Keratinocyte (primary cell): ENCODE data around the gene LCK.
"Not testable (repeated sequence)": the region's sequence is repeated elsewhere in the genome, so short reads cannot be mapped to it uniquely, and the experiment has no call there.

Source experiments
- CTCF ChIP-seq, 3 experiments: IDR thresholded peaks in 1 of 3; conservative IDR thresholded peaks in 1 of 3; optimal IDR thresholded peaks in 1 of 3; 2 replicates in 2 of 3; 3 replicates in 1 of 3; pipeline versions ENCODE3 to v1.5.1; 2011; ENCODE audit warnings: low read length in 3 of 3, mild to moderate bottlenecking in 3 of 3, moderate library complexity in 2 of 3, control low read depth in 1 of 3, inconsistent platforms in 1 of 3; ENCODE audit not compliant: insufficient read depth in 2 of 3; ENCODE audit errors: extremely low read depth in 1 of 3
- EZH2 ChIP-seq: IDR thresholded peaks from one replicate; pipeline ENCODE4 v1.6.1; 2012; ENCODE audit warnings: inconsistent platforms, mild to moderate bottlenecking, low read length, moderate library complexity

GRCh38 chr1:32284777-32285176 is 33.7 kb downstream of the LCK start:
- TF ChIP-seq CTCF (optimal IDR thresholded peaks at IDR 0.05 in 1 of 3, IDR thresholded peaks at IDR 0.05 in 1 of 3, conservative IDR thresholded peaks at IDR 0.05 in 1 of 3; ENCODE audit: extremely low read depth in 1 of 3, insufficient read depth in 2 of 3, low read length in 3 of 3); EZH2: not testable (repeated sequence)
